H1 (cell line): ENCODE measurements around the gene OGFOD3. TPM values are rescaled to one million over a fixed set of nuclear protein-coding genes. Genes with fewer than 3 reads are reported as not detected.
"Not testable (repeated sequence)": the region's sequence is repeated elsewhere in the genome, so short reads cannot be mapped to it uniquely, and the experiment has no call there.

Source experiments
- CTCF ChIA-PET: fragments of 300-600 bp; sonication (Branson Sonifier 250); formaldehyde crosslinking; loops from one replicate; lab custom pipeline; 2021; ENCODE audit not compliant: partially characterized antibody; lab: Charles Lee
- POLR2A ChIA-PET: fragments of 300-600 bp; sonication (Branson Sonifier 250); formaldehyde crosslinking; loops from one replicate; lab custom pipeline; 2021; ENCODE audit warnings: inconsistent platforms; ENCODE audit not compliant: partially characterized antibody; lab: Charles Lee
- DNase-seq, 2 experiments: peaks; one replicate each; pipeline versions ENCODE4 v3.0.0 to v3.0.0-alpha.2; 2010 to 2022; ENCODE audit warnings: low spot score in 2 of 2, low read depth in 1 of 2, mixed read lengths in 1 of 2
- FAIRE-seq: peaks from 2 replicates; lab custom pipeline; 2011; peaks lifted over from hg19 to GRCh38; lab: Jason Lieb, UNC
- H2AFZ ChIP-seq: 2 replicates; pipeline ENCODE4 v1.8.1; 2012; ENCODE audit warnings: low read length, inconsistent platforms
- H2AK5ac ChIP-seq: 2 replicates; pipeline ENCODE4 v1.6.1; 2013; ENCODE audit warnings: low read depth, low read length
- H2BK120ac ChIP-seq: replicated peaks from 2 replicates; pipeline ENCODE3; 2013; ENCODE audit warnings: low read depth, low read length, inconsistent platforms
- H2BK12ac ChIP-seq: 2 replicates; pipeline ENCODE4 v1.6.1; 2013; ENCODE audit warnings: low read depth, low read length
- H2BK15ac ChIP-seq: 2 replicates; pipeline ENCODE4 v1.6.1; 2013; ENCODE audit warnings: low read length
- H2BK20ac ChIP-seq: 2 replicates; pipeline ENCODE4 v1.6.1; 2013; ENCODE audit warnings: low read length
- H2BK5ac ChIP-seq: 2 replicates; pipeline ENCODE4 v1.6.1; 2013; ENCODE audit warnings: low read depth, low read length
- H3K14ac ChIP-seq: 2 replicates; pipeline ENCODE4 v1.6.1; 2013; ENCODE audit warnings: inconsistent platforms; ENCODE audit not compliant: insufficient read length
- H3K18ac ChIP-seq: 2 replicates; pipeline ENCODE4 v1.6.1; 2013; ENCODE audit warnings: low read length; ENCODE audit errors: extremely low read depth
- H3K23ac ChIP-seq: 2 replicates; pipeline ENCODE4 v1.6.1; 2013; ENCODE audit warnings: inconsistent platforms; ENCODE audit not compliant: insufficient read length
- H3K23me2 ChIP-seq: 2 replicates; pipeline ENCODE4 v1.6.1; 2013; ENCODE audit warnings: low read depth, low read length
- H3K27ac ChIP-seq: 2 replicates; pipeline ENCODE4 v1.6.1; 2011; ENCODE audit warnings: low read depth, low read length, inconsistent platforms
- H3K27me3 ChIP-seq, 4 experiments: replicated peaks in 1 of 4; 1 replicate in 1 of 4; 2 replicates in 3 of 4; pipeline versions ENCODE4 v1.6.1 to v1.8.1; 2011 to 2013; ENCODE audit warnings: low read length in 3 of 4, mild to moderate bottlenecking in 3 of 4, inconsistent platforms in 2 of 4, mixed read lengths in 2 of 4, moderate library complexity in 1 of 4; ENCODE audit not compliant: control insufficient read depth in 3 of 4, insufficient read depth in 3 of 4; ENCODE audit errors: extremely low read depth in 1 of 4
- H3K36me3 ChIP-seq, 4 experiments: 2 replicates each; pipeline versions ENCODE4 v1.6.1 to v1.8.1; 2011 to 2013; ENCODE audit warnings: mild to moderate bottlenecking in 4 of 4, low read length in 3 of 4, moderate library complexity in 2 of 4, control low read depth in 1 of 4, inconsistent platforms in 1 of 4; ENCODE audit not compliant: insufficient read depth in 4 of 4, control insufficient read depth in 2 of 4
- H3K4ac ChIP-seq: replicated peaks from 2 replicates; pipeline ENCODE3; 2013; ENCODE audit warnings: low read length, low read depth, mixed read lengths, inconsistent platforms; ENCODE audit not compliant: insufficient read length
- H3K4me1 ChIP-seq, 4 experiments: replicated peaks in 1 of 4; 1 replicate in 1 of 4; 2 replicates in 3 of 4; pipeline versions ENCODE4 v1.6.1 to v1.8.1; 2011 to 2013; ENCODE audit warnings: low read length in 3 of 4, inconsistent platforms in 2 of 4, mixed read lengths in 1 of 4; ENCODE audit not compliant: insufficient read depth in 4 of 4, control insufficient read depth in 3 of 4
- H3K4me2 ChIP-seq, 2 experiments: 2 replicates each; pipeline versions ENCODE4 v1.6.1 to v1.8.1; 2011 to 2013; ENCODE audit warnings: low read depth in 2 of 2, low read length in 2 of 2, control low read depth in 1 of 2, inconsistent platforms in 1 of 2, mild to moderate bottlenecking in 1 of 2; ENCODE audit not compliant: insufficient read depth in 1 of 2
- H3K4me3 ChIP-seq, 4 experiments: fragments of 200-600, 300-600 bp in 1 of 4; sonication (generic), shearing (Covaris generic), sonication (Bioruptor Twin) in 1 of 4; 2 replicates each; pipeline versions ENCODE4 v1.5.1 to v1.8.1; 2011 to 2016; ENCODE audit warnings: low read length in 4 of 4, low read depth in 3 of 4, control low read depth in 2 of 4, inconsistent platforms in 2 of 4, mild to moderate bottlenecking in 2 of 4, mixed read lengths in 1 of 4, moderate library complexity in 1 of 4; ENCODE audit not compliant: insufficient read depth in 2 of 4; ENCODE audit errors: extremely low read depth in 1 of 4
- H3K56ac ChIP-seq: replicated peaks from 2 replicates; pipeline ENCODE3; 2013; ENCODE audit warnings: low read depth, mild to moderate bottlenecking, mixed read lengths, low read length, inconsistent platforms; ENCODE audit not compliant: insufficient read length
- H3K79me1 ChIP-seq: 2 replicates; pipeline ENCODE4 v1.6.1; 2013; ENCODE audit warnings: low read depth, low read length, control low read depth
- H3K79me2 ChIP-seq, 2 experiments: 2 replicates each; pipeline versions ENCODE4 v1.6.1 to v1.8.1; 2012 to 2013; ENCODE audit warnings: low read length in 2 of 2, mild to moderate bottlenecking in 2 of 2, inconsistent platforms in 1 of 2; ENCODE audit not compliant: insufficient read depth in 2 of 2, control insufficient read depth in 1 of 2
- H3K9ac ChIP-seq, 4 experiments: replicated peaks in 1 of 4; 1 replicate in 1 of 4; 2 replicates in 3 of 4; pipeline versions ENCODE4 v1.6.1 to v1.8.1; 2011 to 2013; ENCODE audit warnings: low read depth in 3 of 4, low read length in 3 of 4, control low read depth in 2 of 4, mild to moderate bottlenecking in 2 of 4, moderate library complexity in 2 of 4, inconsistent platforms in 1 of 4; ENCODE audit errors: extremely low read depth in 1 of 4
- H3K9me3 ChIP-seq, 2 experiments: 2 replicates each; pipeline versions ENCODE4 v1.6.1 to v1.8.1; 2012 to 2013; ENCODE audit warnings: mild to moderate bottlenecking in 2 of 2, moderate library complexity in 2 of 2, control low read depth in 1 of 2, inconsistent platforms in 1 of 2, low read depth in 1 of 2, low read length in 1 of 2, mixed read lengths in 1 of 2; ENCODE audit not compliant: insufficient read depth in 2 of 2
- H4K20me1 ChIP-seq, 2 experiments: replicated peaks in 1 of 2; 2 replicates each; pipeline versions ENCODE3 to v1.8.1; 2011 to 2013; ENCODE audit warnings: inconsistent platforms in 2 of 2, low read length in 2 of 2, mild to moderate bottlenecking in 1 of 2; ENCODE audit not compliant: insufficient read depth in 2 of 2, control insufficient read depth in 1 of 2
- H4K5ac ChIP-seq: 2 replicates; pipeline ENCODE4 v1.6.1; 2013; ENCODE audit warnings: low read length, low read depth, mixed read lengths, inconsistent platforms; ENCODE audit not compliant: insufficient read length
- H4K8ac ChIP-seq: 2 replicates; pipeline ENCODE4 v1.8.0; 2013; ENCODE audit warnings: mild to moderate bottlenecking, moderate library complexity, low read length, inconsistent platforms; ENCODE audit not compliant: insufficient read depth; ENCODE audit errors: extremely low read depth
- H4K91ac ChIP-seq: replicated peaks from 2 replicates; pipeline ENCODE3; 2013; ENCODE audit warnings: low read length, mixed read lengths, inconsistent platforms; ENCODE audit not compliant: insufficient read length
- EP300 ChIP-seq, 2 experiments: IDR thresholded peaks; 1 replicate in 1 of 2; 2 replicates in 1 of 2; pipeline ENCODE4 v1.6.1; 2011 to 2012; ENCODE audit warnings: low read depth in 2 of 2, low read length in 2 of 2, mild to moderate bottlenecking in 2 of 2, borderline replicate concordance in 1 of 2, inconsistent platforms in 1 of 2, moderate library complexity in 1 of 2
- WGBS, 2 experiments: shearing (Covaris generic) in 1 of 2; methylation state at CpG; one replicate each; pipeline versions ENCODE4 v1.1.6 to v1.1.7; 2013 to 2015; ENCODE audit warnings: low lambda C conversion rate in 2 of 2, mixed read lengths in 2 of 2, inconsistent platforms in 1 of 2, low coverage in 1 of 2, missing lambda C conversion rate in 1 of 2; ENCODE audit not compliant: insufficient replicate concordance in 2 of 2, insufficient coverage in 1 of 2, insufficient read length in 1 of 2; ENCODE audit errors: extremely low coverage in 1 of 2, missing lambda C conversion rate in 1 of 2; 5-methylcytosine and 5-hydroxymethylcytosine counted together
- polyA plus RNA-seq, 7 experiments: library from polyadenylated mRNA; depleted of rRNA in 3 of 7; stranded (reverse) in 5 of 7; unstranded in 2 of 7; fragments of >200 nt in 5 of 7; fragments of 200-250 nt in 2 of 7; gene quantifications; 1 replicate in 5 of 7; 2 replicates in 1 of 7; 4 replicates in 1 of 7; pipeline versions ENCODE4 v1.2.1 to v1.2.3, GENCODE V29; 2011 to 2013; ENCODE audit warnings: missing spikeins in 2 of 7, mixed read lengths in 2 of 7
- total RNA-seq: library from RNA; stranded (reverse); fragmentation: NEBNext Ultra II Directional; extraction: Animal tissue kit (Norgen Biotek cat#: 25700); gene quantifications from 2 replicates; pipeline ENCODE4 v1.2.1, GENCODE V29; 2021

The OGFOD3 gene
- total and polyA plus RNA-seq, 2 of the 8 experiments (the other 6 are each of a cell fraction or from before 2014, with no cell fraction given), result 21.1 to 21.8 TPM

DNA sequence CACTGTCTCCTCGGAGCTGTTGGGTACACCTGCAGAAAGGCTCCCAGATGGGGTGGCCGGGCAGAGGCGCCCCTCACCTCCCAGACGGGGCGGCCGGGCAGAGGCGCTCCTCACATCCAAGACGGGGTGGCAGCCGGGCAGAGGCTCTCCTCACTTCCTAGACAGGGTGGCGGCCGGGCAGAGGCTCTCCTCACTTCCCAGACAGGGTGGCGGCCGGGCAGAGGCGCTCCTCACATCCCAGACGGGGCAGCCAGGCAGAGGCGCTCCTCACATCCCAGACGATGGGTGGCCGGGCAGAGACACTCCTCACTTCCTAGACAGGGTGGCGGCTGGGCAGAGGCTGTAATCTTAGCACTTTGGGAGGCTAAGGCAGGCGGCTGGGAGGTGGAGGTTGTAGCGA, 35.3 kb upstream of the OGFOD3 start:
- TF ChIP-seq EP300 (IDR thresholded peaks at IDR 0.05; ENCODE audit: borderline replicate concordance in 1 of 2, low read depth in 2 of 2, low read length in 2 of 2), result peak in 1 of 2 experiments; percentile 8; a peak in 1 of 3 replicates
- not testable (repeated sequence) for FAIRE-seq

More for the DNA sequence above, 35.3 kb upstream of the OGFOD3 start:
- H3K23ac ChIP-seq, H2AFZ ChIP-seq, H4K20me1 ChIP-seq, H3K4ac ChIP-seq, H4K5ac ChIP-seq, H3K18ac ChIP-seq, H4K8ac ChIP-seq, H2BK12ac ChIP-seq, H2BK15ac ChIP-seq, CTCF ChIA-PET, H3K27ac ChIP-seq, H3K56ac ChIP-seq, H3K36me3 ChIP-seq, H4K91ac ChIP-seq, H2BK20ac ChIP-seq, H2AK5ac ChIP-seq, H3K79me1 ChIP-seq, H3K79me2 ChIP-seq, H3K14ac ChIP-seq, H2BK5ac ChIP-seq, H2BK120ac ChIP-seq, DNase-seq, H3K27me3 ChIP-seq, H3K23me2 ChIP-seq, H3K9ac ChIP-seq, H3K4me3 ChIP-seq, H3K4me2 ChIP-seq: not testable (repeated sequence)
- Histone ChIP-seq H3K4me1 (peaks cover 0 to 14% (median 5%) of the 10 kb centered on the region in 4 experiments; a peak in 6 of 7 replicates), H3K9me3 (peaks cover 2 to 10% of the 10 kb centered on the region in 2 experiments; a peak in 3 of 4 replicates)
- 88% methylated on average over 19 of the region's 21 CpGs; no CpG with 5 or more reads in 1 of the 2 experiments for WGBS, 2 experiments
- POLR2A ChIA-PET, result interaction anchor here (0.7 kb wide), 1 partner anchor 285 kb away, joined by 3 read pairs; no protein-coding TSS in a partner anchor
